Keratinocyte (primary cell): Measurements from ENCODE around the gene PKD2. TPM values are rescaled to one million over a fixed set of nuclear protein-coding genes. Genes with fewer than 3 reads are reported as not detected.

Experiments
- DNase-seq: peaks from one replicate; pipeline ENCODE4 v3.0.0-alpha.2; 2011; ENCODE audit warnings: low read depth, missing footprints, low spot score
- FAIRE-seq: peaks from 2 replicates; lab custom pipeline; 2011; peaks lifted over from hg19 to GRCh38; lab: Jason Lieb, UNC
- H2AFZ ChIP-seq: 2 replicates; pipeline ENCODE4 v1.6.0; 2012; ENCODE audit warnings: low read length, control low read depth, inconsistent platforms; ENCODE audit not compliant: control insufficient read depth
- H3K27ac ChIP-seq: 2 replicates; pipeline ENCODE4 v1.5.1; 2011; ENCODE audit warnings: low read length; ENCODE audit not compliant: control insufficient read depth, insufficient read depth
- H3K27me3 ChIP-seq: 3 replicates; pipeline ENCODE4 v1.6.0; 2011; ENCODE audit warnings: low read length; ENCODE audit not compliant: control insufficient read depth, insufficient read depth; ENCODE audit errors: extremely low read depth
- H3K36me3 ChIP-seq, 2 experiments: 2 replicates in 1 of 2; 3 replicates in 1 of 2; pipeline ENCODE4 v1.5.1; 2011; ENCODE audit warnings: low read length in 2 of 2, mild to moderate bottlenecking in 1 of 2; ENCODE audit not compliant: control insufficient read depth in 2 of 2, insufficient read depth in 2 of 2; ENCODE audit errors: extremely low read depth in 1 of 2
- H3K4me1 ChIP-seq: 3 replicates; pipeline ENCODE4 v1.5.1; 2011; ENCODE audit warnings: low read length; ENCODE audit not compliant: control insufficient read depth, insufficient read depth; ENCODE audit errors: extremely low read depth
- H3K4me2 ChIP-seq: 3 replicates; pipeline ENCODE4 v1.6.0; 2011; ENCODE audit warnings: low read depth, low read length; ENCODE audit not compliant: control insufficient read depth, insufficient read depth; ENCODE audit errors: extremely low read depth
- H3K4me3 ChIP-seq, 3 experiments: fragments of 200-600 bp in 1 of 3; sonication (generic) in 1 of 3; 2 replicates in 2 of 3; 3 replicates in 1 of 3; pipeline ENCODE4 v1.5.1; 2011 to 2016; ENCODE audit warnings: low read length in 3 of 3, mild to moderate bottlenecking in 3 of 3, control low read depth in 2 of 3, inconsistent platforms in 1 of 3, low read depth in 1 of 3, mixed read lengths in 1 of 3, mixed run types in 1 of 3, moderate library complexity in 1 of 3; ENCODE audit not compliant: control insufficient read depth in 2 of 3, insufficient read depth in 2 of 3; ENCODE audit errors: extremely low read depth in 1 of 3
- H3K79me2 ChIP-seq: 2 replicates; pipeline ENCODE4 v1.6.0; 2012; ENCODE audit warnings: low read length; ENCODE audit not compliant: control insufficient read depth, insufficient read depth
- H3K9ac ChIP-seq: 3 replicates; pipeline ENCODE4 v1.6.0; 2011; ENCODE audit warnings: low read length; ENCODE audit not compliant: control insufficient read depth, insufficient read depth; ENCODE audit errors: extremely low read depth
- H3K9me1 ChIP-seq: 3 replicates; pipeline ENCODE4 v1.6.0; 2011; ENCODE audit warnings: low read length; ENCODE audit not compliant: control insufficient read depth, insufficient read depth; ENCODE audit errors: extremely low read depth
- H3K9me3 ChIP-seq: 2 replicates; pipeline ENCODE4 v1.5.1; 2012; ENCODE audit warnings: low read depth, low read length; ENCODE audit not compliant: control insufficient read depth
- H4K20me1 ChIP-seq: 3 replicates; pipeline ENCODE4 v1.6.0; 2011; ENCODE audit warnings: low read length; ENCODE audit not compliant: control insufficient read depth, insufficient read depth; ENCODE audit errors: extremely low read depth
- CTCF ChIP-seq, 3 experiments: IDR thresholded peaks in 1 of 3; conservative IDR thresholded peaks in 1 of 3; optimal IDR thresholded peaks in 1 of 3; 2 replicates in 2 of 3; 3 replicates in 1 of 3; pipeline versions ENCODE3 to v1.5.1; 2011; ENCODE audit warnings: low read length in 3 of 3, mild to moderate bottlenecking in 3 of 3, moderate library complexity in 2 of 3, control low read depth in 1 of 3, inconsistent platforms in 1 of 3; ENCODE audit not compliant: insufficient read depth in 2 of 3; ENCODE audit errors: extremely low read depth in 1 of 3
- EZH2 ChIP-seq: IDR thresholded peaks from one replicate; pipeline ENCODE4 v1.6.1; 2012; ENCODE audit warnings: inconsistent platforms, mild to moderate bottlenecking, low read length, moderate library complexity
- dilution Hi-C: fragments of 300-500 bp; cut with MboI; formaldehyde crosslinking; loops from one replicate; pipeline ENCODE4 v1.7.0; 2020; ENCODE audit warnings: low sequenced_read_pairs; ENCODE audit not compliant: extremely low pct_ligation_motif_present
- polyA plus RNA-seq, 5 experiments: library from polyadenylated mRNA; depleted of rRNA in 3 of 5; stranded (reverse) in 3 of 5; stranded (forward) in 1 of 5; unstranded in 1 of 5; fragments of >200 nt; gene quantifications; 1 replicate in 1 of 5; 2 replicates in 3 of 5; 3 replicates in 1 of 5; pipeline versions ENCODE4 v1.2.1 to v1.2.3, GENCODE V29; 2011 to 2012; ENCODE audit warnings: missing spikeins in 2 of 5, low read depth in 1 of 5, low replicate concordance in 1 of 5

Gene PKD2
- polyA plus RNA-seq, 1 donor (not counting 4 experiments of a cell fraction or from before 2014, with no cell fraction given), result 21.5 TPM

- no peak overlapping the region for H3K9ac ChIP-seq
- H4K20me1 ChIP-seq, result no peaks in the 10 kb centered on the region
- FAIRE-seq (no peak), DNase-seq (no peak)
- H3K79me2 ChIP-seq, result no peaks in the 10 kb centered on the region
- peaks cover 0 to 4% of the 10 kb centered on the region in 2 experiments for H3K36me3 ChIP-seq
- no peaks in the 10 kb centered on the region for H3K9me1 ChIP-seq
- no peak overlapping the region for H3K4me2 ChIP-seq
- H3K9me3 ChIP-seq, result no peaks in the 10 kb centered on the region
- no peak overlapping the region for H3K27ac ChIP-seq
- H2AFZ ChIP-seq, result no peak overlapping the region
- H3K4me3 ChIP-seq, result no peak overlapping the region
- no peak for TF ChIP-seq EZH2
- no peak for TF ChIP-seq CTCF (optimal IDR thresholded peaks at IDR 0.05 in 1 of 3, IDR thresholded peaks at IDR 0.05 in 1 of 3, conservative IDR thresholded peaks at IDR 0.05 in 1 of 3; ENCODE audit: extremely low read depth in 1 of 3, insufficient read depth in 2 of 3, low read length in 3 of 3)
- no peaks in the 10 kb centered on the region for H3K4me1 ChIP-seq
- no peaks in the 10 kb centered on the region for H3K27me3 ChIP-seq
- dilution Hi-C loops, result no loop called here
Observed at GRCh38 chr4:88080626-88081025, 73.2 kb downstream of the PKD2 start.

- Histone ChIP-seq H3K79me2 (no peaks in the 10 kb centered on the region), H3K4me3 (no peak overlapping the region), H4K20me1 (no peaks in the 10 kb centered on the region), H3K9me1 (no peaks in the 10 kb centered on the region), H3K27ac (no peak overlapping the region), H3K4me2 (no peak overlapping the region), H2AFZ (no peak overlapping the region), H3K9ac (no peak overlapping the region), H3K27me3 (no peaks in the 10 kb centered on the region), H3K36me3 (no peaks in the 10 kb centered on the region), H3K9me3 (no peaks in the 10 kb centered on the region), H3K4me1 (no peaks in the 10 kb centered on the region)
- dilution Hi-C loops, result no loop called here
- TF ChIP-seq CTCF (optimal IDR thresholded peaks at IDR 0.05 in 1 of 3, IDR thresholded peaks at IDR 0.05 in 1 of 3, conservative IDR thresholded peaks at IDR 0.05 in 1 of 3; ENCODE audit: extremely low read depth in 1 of 3, insufficient read depth in 2 of 3, low read length in 3 of 3) (no peak), EZH2 (no peak)
- FAIRE-seq (peak; percentile 58), DNase-seq (no peak)
Observed at GRCh38 chr4:88087004-88087403, 79.6 kb downstream of the PKD2 start.
